AG04450 (cell line): ENCODE measurements around the gene ENPP6. TPM values are rescaled to one million over a fixed set of nuclear protein-coding genes. Genes with fewer than 3 reads are reported as not detected.

Source experiments
- CTCF ChIA-PET: fragments of 300-600, 350-600 bp; formaldehyde crosslinking; extraction: SDS; loops from one replicate; lab custom pipeline; 2022; ENCODE audit warnings: antibody characterized with exemption, inconsistent platforms; lab: Charles Lee
- POLR2A ChIA-PET: fragments of 350-600 bp; formaldehyde crosslinking; extraction: SDS; loops from one replicate; lab custom pipeline; 2021; ENCODE audit warnings: antibody characterized with exemption, inconsistent platforms; lab: Yijun Ruan, JAX
- DNase-seq: peaks from one replicate; pipeline ENCODE4 v3.0.0-alpha.2; 2011; ENCODE audit warnings: low read depth, low spot score
- H3K27ac ChIP-seq: one replicate; pipeline ENCODE4 v1.5.1; 2012; ENCODE audit warnings: low read depth, low read length, control low read depth
- H3K27me3 ChIP-seq: one replicate; pipeline ENCODE4 v1.6.0; 2012; ENCODE audit warnings: low read length; ENCODE audit not compliant: control insufficient read depth, insufficient read depth
- H3K4me3 ChIP-seq: 2 replicates; pipeline ENCODE4 v1.5.1; 2011; ENCODE audit warnings: mild to moderate bottlenecking, low read depth, low read length, control low read depth
- H3K9me3 ChIP-seq: 2 replicates; pipeline ENCODE4 v1.5.1; 2012; ENCODE audit warnings: low read length; ENCODE audit not compliant: control insufficient read depth, insufficient read depth
- polyA plus RNA-seq: library from polyadenylated mRNA; depleted of rRNA; stranded (reverse); fragments of >200 nt; gene quantifications from 2 replicates; pipeline ENCODE4 v1.2.3, GENCODE V29; 2011
- TF ChIP-seq, protein P1 (sequence below): IDR thresholded peaks from 2 replicates; pipeline ENCODE4 v1.5.1; 2011; ENCODE audit warnings: low read depth, low read length, control low read depth, inconsistent platforms

ENPP6 gene
- polyA plus RNA-seq, 1 experiment, result 0.05 TPM

- no peak overlapping the region for H3K27ac ChIP-seq
- TF ChIP-seq, protein P1, sequence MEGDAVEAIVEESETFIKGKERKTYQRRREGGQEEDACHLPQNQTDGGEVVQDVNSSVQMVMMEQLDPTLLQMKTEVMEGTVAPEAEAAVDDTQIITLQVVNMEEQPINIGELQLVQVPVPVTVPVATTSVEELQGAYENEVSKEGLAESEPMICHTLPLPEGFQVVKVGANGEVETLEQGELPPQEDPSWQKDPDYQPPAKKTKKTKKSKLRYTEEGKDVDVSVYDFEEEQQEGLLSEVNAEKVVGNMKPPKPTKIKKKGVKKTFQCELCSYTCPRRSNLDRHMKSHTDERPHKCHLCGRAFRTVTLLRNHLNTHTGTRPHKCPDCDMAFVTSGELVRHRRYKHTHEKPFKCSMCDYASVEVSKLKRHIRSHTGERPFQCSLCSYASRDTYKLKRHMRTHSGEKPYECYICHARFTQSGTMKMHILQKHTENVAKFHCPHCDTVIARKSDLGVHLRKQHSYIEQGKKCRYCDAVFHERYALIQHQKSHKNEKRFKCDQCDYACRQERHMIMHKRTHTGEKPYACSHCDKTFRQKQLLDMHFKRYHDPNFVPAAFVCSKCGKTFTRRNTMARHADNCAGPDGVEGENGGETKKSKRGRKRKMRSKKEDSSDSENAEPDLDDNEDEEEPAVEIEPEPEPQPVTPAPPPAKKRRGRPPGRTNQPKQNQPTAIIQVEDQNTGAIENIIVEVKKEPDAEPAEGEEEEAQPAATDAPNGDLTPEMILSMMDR, result no peak
- ChIA-PET CTCF (no interaction called here), POLR2A (no interaction called here)
- no peak overlapping the region for H3K4me3 ChIP-seq
- no peaks in the 10 kb centered on the region for H3K27me3 ChIP-seq
- no peak for DNase-seq
- no peaks in the 10 kb centered on the region; the same call in 1 of the 2 replicates for H3K9me3 ChIP-seq
Measured at GRCh38 chr4:184061582-184061981, 156.1 kb downstream of the ENPP6 start.

GRCh38 chr4:184059099-184059498 is 158.6 kb downstream of the ENPP6 start:
- Histone ChIP-seq H3K27me3 (no peaks in the 10 kb centered on the region), H3K9me3 (no peaks in the 10 kb centered on the region; the same call in 1 of the 2 replicates), H3K4me3 (no peak overlapping the region), H3K27ac (no peak overlapping the region)
- POLR2A ChIA-PET, result no interaction called here
- DNase-seq, result no peak
- CTCF ChIA-PET, result no interaction called here
- TF ChIP-seq, protein P1, result no peak

GRCh38 chr4:184058026-184058425 is 159.6 kb downstream of the ENPP6 start:
- Histone ChIP-seq H3K4me3 (no peak overlapping the region), H3K27me3 (no peaks in the 10 kb centered on the region), H3K27ac (no peak overlapping the region), H3K9me3 (no peaks in the 10 kb centered on the region; the same call in 1 of the 2 replicates)
- TF ChIP-seq, protein P1, result no peak
- no peak for DNase-seq
- CTCF ChIA-PET, result no interaction called here
- POLR2A ChIA-PET, result no interaction called here

DNA sequence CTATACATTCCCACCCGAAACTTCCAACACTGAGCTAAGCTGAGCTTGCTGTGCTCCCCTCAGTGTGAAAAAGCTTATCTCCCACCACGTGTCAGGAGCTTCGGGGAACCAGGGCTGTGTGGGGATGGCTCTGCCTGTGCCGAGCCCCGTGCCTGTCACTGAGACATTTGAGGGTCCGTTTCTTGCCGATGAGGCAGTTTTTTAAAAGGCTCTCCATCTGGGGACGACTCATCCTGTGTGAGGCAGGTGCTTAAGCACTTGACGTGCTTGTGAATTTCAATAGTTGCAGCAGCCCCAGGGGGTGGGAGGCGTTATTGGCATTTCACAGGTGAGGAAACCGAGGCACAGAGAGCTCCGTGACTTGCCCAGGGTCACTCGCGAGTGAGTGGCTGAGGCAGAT is 160.8 kb downstream of the ENPP6 start:
- DNase-seq, result no peak
- H3K27me3 ChIP-seq, result no peaks in the 10 kb centered on the region
- H3K4me3 ChIP-seq, result no peak overlapping the region
- ChIA-PET CTCF (interaction anchor here (0.6 kb wide), 1 partner anchor 267 kb away, joined by 3 read pairs; no protein-coding TSS in a partner anchor), POLR2A (no interaction called here)
- TF ChIP-seq, protein P1, result no peak
- H3K9me3 ChIP-seq, result no peaks in the 10 kb centered on the region; the same call in 1 of the 2 replicates
- H3K27ac ChIP-seq, result no peak overlapping the region

DNA sequence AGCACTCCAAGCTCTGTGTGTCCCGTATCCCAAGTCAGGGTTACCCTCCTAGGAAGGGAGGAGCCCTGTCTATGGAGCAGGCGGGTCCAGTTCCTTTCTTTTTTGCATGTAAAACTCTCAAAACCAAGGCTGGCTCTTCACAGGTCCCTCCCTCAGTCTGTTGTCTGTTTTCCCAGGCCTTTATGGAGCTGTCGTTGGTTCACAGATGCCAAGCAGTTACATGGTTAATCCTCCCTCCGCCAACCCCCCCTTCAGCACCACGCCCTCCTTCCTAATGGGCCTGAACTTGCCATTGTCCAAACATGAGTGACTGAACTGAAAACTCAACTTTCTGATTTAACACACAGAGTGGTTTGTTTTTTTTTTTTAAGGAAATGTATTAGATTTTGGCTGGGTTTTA is 164.2 kb downstream of the ENPP6 start:
- Histone ChIP-seq H3K4me3 (no peak overlapping the region), H3K27ac (no peak overlapping the region), H3K27me3 (no peaks in the 10 kb centered on the region), H3K9me3 (no peaks in the 10 kb centered on the region; the same call in 1 of the 2 replicates)
- ChIA-PET CTCF (no interaction called here), POLR2A (no interaction called here)
- DNase-seq, result no peak
- TF ChIP-seq, protein P1, result no peak
